ENCODE results near the gene EIF2B4.
A peak's percentile ranks its signal among the peaks of the same experiment; 100 is the strongest.

DNA sequence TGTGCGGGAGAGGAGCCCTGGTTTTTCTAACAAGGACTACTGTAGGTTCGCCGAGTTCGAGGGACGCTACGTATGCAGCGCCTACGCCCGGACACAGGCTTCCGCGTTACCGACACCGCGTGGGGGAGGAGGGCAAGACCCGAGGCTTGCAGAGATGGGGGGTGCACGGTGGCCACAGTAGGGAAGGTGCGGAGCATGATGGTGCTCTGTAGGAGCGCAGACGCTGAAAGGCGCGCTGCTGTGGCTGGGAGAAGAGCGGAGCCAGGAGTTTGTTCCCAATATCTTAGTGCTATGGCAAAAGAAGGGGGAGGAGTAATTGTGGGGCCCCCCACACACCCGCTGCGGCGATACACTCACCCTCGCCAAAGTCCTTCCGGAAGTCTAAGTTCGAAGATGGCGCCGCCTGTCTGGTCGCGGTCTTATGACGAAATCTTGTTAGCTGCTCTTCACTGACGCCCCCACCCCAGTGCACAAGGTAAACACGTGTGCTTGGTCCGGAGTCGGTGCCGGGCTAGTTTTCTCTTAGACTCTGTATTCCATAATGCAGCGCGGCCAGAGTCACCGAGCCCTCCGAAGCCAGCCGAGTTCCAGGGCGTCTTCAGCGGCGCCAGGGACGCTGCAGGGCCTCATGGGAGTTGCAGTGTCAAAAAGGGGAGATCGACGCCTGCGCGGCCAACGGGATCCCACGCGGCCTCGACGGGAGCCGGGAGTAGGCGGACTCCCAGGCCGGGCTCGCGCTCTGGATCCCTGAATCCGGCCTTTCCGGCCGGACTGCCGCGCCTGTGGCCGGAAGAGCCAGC is 13.6 kb downstream of the EIF2B4 start, which contains the start of gene GTF3C2:
- TF ChIP-seq, protein P1, sequence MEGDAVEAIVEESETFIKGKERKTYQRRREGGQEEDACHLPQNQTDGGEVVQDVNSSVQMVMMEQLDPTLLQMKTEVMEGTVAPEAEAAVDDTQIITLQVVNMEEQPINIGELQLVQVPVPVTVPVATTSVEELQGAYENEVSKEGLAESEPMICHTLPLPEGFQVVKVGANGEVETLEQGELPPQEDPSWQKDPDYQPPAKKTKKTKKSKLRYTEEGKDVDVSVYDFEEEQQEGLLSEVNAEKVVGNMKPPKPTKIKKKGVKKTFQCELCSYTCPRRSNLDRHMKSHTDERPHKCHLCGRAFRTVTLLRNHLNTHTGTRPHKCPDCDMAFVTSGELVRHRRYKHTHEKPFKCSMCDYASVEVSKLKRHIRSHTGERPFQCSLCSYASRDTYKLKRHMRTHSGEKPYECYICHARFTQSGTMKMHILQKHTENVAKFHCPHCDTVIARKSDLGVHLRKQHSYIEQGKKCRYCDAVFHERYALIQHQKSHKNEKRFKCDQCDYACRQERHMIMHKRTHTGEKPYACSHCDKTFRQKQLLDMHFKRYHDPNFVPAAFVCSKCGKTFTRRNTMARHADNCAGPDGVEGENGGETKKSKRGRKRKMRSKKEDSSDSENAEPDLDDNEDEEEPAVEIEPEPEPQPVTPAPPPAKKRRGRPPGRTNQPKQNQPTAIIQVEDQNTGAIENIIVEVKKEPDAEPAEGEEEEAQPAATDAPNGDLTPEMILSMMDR (IDR thresholded peaks at IDR 0.05), result peak in 2 of 6 experiments; percentile 21 to 38
- peak in 1 of 2 donors; percentile 2 for TF ChIP-seq POLR2A (IDR thresholded peaks at IDR 0.05)
